ENCODE results near the gene TTC7B.

Gene TTC7B

DNA sequence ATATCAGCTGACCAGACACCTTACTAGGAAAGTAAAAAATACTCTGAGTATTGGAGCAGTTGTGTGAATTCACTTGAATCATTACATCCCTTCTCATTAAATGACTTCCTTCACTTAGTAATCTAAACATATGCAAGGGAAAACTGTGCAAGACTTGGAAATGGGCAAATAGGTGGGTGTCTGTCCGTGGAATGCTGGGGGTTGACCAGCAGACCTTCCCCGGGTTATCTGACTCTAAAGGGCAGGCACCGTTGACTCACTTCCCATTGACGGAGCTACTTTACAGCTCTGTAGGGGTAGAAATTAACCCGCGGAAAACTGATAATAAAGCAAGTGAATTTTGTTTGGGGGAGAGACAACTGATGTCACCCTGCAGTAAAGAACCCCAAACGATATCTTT is 199.3 kb downstream of the TTC7B start:
- no peak for DNase-seq

DNA sequence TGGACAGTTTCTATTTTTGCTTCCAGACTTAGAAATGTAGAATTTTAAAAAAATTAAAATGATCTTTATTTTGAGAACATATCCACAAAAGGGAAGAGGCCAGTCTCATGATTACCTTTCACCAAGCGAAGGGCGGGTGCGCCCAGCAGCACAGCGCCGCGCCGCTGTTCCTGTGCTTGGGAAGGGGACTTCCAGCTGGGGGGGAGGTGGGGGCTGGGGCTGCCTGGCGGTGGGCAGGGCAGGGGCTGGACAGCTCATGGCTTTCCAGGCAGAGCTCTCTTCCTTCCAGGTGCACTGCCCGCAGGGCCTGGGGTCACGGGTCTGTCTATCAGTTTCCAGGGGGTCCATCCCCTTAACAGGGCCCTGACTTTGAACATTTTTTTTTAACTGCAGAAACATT is 199.9 kb downstream of the TTC7B start:
- no peak for DNase-seq

DNA sequence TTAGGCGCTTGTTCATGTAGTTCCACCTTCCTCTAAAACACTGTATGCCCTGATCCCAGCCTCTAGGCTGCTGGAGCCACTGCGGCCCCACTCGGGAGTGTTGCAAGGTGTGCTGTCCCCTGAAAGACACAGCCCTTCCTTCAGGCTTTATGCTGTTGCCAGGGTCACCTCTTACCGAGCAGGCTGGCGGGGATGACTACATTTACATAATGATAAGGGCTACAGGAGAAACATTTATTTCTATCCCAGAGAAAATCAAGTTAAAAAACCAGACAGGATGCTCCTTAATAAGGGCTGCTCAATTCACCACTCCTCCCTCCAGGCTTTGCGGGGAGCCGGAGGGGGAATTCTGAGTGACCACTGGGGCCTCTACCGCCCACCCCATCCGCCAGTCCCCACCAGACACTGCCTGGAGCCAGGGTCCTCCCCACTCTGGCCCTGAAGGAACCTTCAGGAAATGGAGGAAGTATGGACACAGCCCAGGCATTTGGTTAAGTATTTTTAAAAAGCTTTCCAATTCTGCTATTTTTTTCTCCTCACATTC is 200.6 kb downstream of the TTC7B start:
- DNase-seq = peak in 1 of 14 donors; percentile 40

DNA sequence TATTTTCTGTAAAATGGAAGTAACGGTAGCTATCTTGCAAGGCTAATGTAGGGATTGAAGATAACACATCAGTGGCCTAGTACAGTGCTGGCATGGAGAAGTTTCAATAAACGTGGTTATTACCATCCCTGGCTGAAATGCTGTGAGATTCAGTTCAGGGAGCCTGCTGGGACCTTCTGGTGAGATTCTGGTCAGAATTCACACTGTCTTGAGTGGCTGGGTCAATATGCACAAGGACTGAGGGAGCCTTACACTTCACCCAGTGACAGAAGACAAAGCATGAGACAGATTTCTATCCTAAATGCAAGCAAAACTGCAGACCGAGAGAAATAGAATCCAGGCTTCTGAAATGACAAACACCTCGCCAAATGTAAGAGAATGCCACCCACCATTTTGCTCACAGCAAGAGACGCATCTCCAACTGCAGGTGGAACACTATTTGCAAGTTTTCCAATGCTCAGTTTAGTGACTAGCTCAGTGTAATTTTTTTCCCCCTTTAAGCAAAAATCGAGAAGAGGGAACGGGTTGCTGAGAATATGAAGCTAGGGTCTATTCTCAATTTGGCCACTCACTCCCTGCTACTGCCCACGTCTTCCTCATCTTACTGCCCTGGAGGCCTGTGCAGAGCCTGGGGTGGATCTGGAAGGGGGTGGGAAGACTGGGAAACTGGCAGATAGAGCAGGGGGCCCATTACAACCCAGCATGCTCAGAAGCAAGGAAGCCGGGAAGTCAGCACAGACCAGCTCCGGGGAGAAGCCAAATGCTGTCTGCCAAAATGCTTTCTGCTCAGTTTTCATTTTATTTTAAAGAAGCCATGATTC is 201.3 kb downstream of the TTC7B start:
- peak in 1 of 14 donors; percentile 74 for DNase-seq

DNA sequence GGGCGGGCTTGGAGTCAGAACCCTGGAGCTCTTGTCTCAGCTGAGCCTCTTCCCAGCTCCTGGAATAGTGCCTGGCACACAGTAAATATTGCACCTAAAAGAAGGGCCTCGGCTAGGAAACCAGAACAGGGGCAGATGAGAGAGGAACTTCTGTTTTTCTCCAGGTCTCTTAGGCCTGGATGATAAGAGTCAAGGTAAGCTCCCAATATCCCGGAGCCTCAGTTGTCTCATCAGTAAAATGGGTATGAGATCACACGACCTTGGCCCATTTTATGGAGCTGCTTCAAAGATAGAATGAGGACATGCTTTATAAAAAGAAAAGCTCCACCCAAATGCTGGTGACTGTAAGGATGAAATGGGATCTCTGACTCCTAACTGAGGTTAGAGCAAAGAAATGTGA is 202.2 kb downstream of the TTC7B start:
- DNase-seq = no peak

DNA sequence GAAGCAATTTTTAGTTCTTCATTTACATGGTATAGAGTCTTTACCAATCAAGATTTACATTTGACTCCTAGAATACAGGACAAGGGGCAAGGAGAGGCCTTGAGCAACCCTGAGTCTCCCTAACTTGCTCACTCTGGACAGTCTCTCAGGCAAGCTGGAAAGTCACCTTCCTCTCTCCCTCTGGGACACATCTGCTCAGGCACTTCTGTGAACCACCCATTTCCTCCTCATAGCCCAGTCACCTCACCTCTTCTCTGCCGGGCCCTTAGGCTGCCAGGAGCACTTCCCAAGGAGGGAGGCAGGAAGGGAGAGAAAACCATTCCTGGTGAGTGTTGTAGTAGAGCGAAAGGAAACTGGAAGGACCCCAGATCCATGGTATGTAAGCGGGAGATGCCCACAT is 202.8 kb downstream of the TTC7B start:
- no peak for DNase-seq

DNA sequence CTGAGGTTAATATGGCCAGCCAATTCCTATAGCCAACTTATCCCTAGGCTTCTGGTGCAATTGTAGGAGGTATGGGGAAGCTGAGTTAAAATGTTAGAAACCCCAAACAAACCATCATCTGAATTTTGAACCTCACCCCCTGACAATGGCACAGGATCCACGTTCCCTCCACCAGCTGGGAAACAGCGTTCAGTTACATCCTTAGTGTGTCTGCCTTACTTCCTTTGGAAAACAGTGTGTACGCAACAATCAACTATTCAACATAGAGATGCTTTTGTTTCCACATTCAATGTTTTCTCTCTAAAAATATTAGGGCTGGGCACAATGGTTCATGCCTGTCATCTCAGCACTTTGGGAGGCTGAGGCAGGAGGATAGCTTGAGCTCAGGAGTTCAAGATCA is 203.4 kb downstream of the TTC7B start:
- no peak for DNase-seq

DNA sequence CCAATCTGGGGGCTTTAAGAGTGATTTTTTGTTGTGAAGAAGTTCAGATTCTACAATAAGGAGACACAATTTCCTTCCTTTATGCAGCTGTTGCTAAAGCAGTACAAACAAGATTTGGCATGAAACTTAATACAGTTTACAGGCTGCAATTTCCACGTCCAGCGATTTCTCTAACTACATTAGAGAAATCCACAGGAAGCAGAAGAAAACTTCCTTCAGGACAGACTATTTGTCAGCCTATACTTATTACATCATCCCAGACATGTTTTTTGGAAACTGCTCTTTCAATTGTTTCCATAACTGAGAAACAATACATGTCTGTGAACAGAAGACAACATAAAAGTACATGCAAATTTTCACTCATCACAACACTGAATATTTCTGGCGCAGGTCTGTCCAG is 204.3 kb downstream of the TTC7B start:
- no peak for DNase-seq

DNA sequence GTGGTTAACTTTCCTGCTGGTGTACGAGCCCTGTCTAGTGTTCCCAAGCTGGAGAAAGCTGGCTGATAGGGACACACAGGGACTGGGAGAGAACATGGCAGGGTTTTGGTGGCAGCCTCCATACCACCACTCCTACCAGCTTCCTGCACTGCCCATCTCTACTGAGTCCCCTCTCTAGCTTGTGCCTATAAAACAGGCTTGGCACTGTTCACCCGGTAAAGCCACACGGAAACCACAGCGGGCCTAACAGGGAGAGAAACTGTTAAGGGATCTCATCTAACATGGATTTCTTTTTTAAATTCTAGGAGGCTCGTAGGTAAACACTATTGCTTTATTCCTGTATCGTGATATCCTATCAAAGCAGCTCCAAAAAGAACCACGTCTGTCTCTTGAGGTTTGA is 204.7 kb downstream of the TTC7B start:
- DNase-seq = no peak

DNA sequence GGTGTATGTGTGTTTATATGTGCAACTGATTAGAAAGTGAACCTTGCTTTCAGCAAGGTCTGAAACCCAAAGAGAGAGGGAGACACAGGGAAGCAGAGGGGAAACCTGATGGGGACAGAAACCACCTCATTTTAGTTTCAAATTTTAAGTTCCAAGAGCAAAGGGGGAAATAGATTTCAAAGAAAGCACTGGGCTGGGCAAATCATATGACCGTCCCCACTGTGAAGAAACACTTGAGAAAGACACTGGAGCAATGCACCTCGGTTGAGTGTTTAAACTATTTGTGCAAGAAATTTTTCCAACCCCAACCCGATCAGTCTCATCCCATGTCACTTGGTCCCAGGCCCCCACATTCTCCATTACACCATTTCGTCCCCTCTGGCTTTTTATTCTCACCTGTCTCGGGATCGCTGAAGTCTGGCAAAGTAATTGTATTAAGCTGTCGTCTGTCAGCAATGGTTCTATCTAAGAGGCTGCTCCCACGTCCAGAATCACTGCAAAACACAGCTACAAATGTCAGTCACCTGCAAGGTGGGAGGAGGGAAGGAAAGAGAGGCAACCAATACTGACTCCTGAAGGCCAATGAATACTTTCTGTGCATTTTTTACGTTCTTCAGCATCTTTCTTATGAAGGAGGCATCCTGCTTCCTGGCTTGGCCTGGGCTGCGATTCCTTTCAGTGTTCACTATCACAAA is 205.7 kb downstream of the TTC7B start:
- no peak for DNase-seq

DNA sequence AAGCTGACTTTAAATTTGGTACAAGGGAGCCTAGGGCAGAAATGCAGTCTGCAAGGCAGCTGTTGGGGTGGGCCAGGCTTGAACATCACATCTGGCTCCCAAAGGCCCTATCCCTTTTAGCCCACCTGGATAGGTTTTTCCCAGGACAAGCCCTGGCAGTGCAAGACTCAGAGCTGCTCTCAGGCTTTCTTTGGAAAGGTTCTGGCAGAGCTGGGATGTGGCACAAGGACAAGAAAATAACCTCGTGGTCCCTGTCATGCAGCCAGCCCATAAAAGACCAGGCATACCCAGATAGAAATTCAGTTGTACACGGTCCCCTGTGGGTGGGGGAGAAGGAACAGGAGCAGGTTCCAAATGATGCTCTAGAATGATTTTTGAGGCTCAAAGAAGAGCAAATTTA is 206.9 kb downstream of the TTC7B start:
- peak in 2 of 14 donors; percentile 30 to 81 for DNase-seq

DNA sequence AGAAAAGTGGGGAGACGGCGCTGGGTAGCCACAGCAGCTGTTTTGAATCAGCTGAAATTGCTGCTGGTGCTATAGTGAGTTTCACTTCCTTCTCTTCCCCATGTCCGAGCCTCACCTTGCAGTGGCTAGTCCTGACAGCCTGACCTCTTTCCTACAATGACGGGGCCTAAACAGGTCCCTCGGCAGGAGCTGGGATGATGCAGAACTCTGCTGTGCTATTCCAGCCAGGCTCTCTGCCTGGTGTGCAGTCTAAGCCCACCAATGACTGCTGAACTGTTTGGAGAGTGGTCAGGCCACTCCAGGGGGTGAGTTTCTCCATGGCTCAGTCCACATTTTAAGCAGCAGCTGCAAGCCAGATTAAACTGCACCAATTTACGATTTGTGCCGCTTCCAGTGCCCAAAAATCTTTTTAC is 207.3 kb downstream of the TTC7B start:
- DNase-seq = peak in 1 of 14 donors; percentile 28

DNA sequence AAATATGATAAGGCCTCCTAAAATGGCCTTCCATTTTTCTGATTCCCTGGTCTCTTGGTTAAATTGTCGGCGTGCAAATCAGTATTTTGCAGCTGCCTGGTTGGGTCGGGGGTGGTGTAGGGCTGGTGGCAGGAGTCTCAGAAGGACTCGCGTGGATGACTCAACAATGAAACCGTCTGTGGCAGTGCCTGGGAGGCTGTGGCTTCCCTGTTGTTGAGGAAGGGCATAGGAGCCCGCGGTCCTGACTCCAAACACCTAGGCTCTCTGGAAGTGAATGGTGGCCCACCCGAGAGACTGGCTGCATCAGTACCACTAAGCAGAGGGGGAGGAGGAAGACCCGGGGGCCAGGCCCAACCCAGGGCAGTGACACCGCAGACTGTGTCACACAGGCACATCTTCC is 207.9 kb downstream of the TTC7B start:
- DNase-seq = no peak

DNA sequence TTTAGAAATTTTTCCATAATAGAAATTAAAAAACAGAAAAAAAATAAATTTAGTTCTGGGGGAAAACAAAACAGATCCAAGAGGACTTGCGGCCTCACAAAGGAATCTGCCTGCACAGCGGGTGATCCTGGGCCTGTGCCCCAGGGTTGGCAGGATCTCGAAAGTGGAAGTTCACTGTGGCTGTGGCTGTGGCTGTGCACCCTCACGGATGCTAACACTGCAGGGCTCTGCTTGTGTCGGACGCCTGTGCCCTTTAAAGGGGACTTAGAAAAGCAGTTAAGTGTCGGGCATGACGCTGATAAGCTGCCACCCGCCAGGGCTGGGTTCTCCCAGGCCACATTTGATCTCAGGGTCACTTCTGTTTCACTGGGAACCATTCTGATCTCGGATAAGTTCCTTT is 209.1 kb downstream of the TTC7B start:
- peak in 8 of 14 donors; percentile 34 to 88 (median 50) for DNase-seq

DNA sequence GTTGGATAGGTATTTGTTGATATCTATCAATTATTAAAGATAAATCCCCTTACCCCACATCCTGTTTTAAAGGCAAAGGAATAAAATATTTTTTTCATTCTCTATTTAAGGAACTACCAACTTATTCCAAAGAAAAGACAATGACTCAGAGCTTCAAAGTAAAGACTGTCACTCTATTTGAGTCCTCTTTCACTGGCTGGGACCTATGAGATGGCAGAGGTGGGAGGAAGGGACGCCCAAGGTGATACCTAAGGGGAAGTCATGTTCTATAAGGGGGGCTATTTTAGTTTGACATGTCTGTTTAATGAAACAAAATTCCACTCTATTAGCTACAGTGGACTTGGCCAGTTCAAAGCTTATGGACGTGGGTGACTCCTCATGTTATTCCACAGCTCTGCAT is 209.8 kb downstream of the TTC7B start:
- DNase-seq = no peak

DNA sequence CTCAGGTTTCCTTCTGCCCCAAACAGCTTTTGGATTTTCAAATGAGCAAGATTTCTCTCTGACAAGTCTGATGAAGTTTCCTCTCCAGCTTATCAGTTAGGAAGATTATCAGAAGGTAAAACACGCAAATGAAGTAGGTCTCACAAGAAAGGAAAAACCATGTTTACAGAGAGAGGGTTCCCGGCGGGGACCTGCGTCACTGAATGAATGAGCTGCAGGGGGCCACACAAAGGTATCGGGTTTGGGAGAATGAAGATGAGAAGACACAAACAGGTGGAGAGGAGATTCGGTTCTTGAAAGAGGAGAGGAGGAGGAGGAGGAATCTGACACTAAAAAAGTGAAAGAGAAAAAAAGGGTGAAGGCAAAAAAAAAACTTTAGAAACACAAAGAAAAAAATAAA is 210.8 kb downstream of the TTC7B start:
- DNase-seq = no peak

DNA sequence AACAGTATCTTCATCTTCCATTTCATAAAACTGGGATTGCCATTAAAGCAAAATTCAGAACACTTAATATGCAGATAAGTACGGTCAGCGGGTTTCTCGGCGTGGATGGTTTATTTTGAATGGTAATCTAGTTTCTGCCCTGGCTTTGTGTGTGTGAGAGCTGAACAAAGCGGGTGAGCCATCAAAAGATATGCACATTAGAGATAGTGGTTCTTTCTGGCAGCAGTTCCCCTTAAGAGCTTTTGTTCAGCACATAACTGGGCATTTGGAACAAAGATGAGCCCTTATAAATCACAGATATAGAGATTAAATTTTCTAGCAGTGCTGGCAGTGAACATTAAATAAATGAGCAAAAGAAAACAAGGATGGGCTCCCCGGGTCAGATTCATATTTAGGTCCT is 211.9 kb downstream of the TTC7B start:
- no peak for DNase-seq

DNA sequence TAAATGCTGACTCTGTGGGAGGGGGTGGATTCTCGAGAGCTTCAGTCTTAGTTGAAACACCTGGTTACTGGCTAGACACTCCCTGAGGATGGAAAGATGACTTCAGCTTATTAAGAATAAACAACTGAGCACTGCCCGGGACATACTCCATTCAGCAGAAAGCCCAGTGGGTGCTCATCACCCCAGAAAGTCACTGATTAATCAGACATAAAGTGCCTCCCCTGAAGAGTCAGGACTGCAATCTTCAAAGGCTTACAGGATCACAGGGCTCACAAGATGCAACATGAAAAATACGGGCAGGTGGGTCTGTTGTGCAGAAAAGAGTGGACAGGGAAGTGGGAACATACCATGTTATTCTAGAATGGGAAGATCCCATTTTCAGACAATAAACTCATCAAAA is 212.4 kb downstream of the TTC7B start:
- no peak for DNase-seq

DNA sequence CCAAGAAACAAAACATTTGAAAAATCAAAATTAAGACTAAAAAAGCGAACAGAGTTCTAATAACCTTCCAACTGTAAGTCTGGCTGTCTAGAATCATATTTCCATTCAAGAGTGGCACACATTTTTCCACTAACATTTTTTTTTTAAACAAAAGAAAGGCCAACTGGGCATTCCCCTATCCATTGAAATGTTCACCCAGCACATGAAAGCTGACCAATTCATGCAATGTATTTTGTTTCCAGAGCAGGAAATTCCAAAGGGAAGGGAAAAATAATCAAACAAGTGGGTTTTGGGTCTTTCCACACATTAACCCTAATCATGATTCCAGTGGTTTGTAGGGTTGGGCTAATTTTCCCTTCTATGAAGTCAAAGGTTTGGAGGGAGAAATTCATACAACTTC is 212.9 kb downstream of the TTC7B start:
- no peak for DNase-seq

DNA sequence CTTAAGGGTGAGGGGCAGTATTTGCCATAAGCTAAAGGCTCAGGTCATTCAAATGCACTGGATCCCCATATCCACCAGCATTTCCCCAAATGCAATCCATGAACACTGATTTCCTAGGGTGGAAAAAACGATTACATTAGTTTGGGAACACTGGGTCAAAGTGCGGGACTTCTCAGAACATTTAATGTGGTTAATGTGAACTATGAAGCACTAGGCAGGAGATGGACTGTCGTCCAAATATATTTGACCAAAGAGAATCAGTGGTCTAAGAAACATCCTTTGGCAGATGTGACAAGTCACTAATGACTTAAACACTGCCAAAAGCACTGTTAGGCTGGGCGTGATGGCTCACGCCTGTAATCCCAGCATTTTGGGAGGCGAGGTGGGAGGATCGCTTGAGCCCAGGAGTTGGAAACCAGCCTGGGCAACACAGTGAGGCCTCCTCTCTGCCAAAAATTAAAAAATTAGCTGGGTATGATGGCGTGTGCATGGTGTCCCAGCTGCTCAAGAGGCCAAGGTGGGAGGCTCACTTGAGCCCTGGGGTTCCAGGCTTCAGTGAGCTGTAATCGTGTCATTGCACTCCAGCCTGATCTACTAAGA is 214.0 kb downstream of the TTC7B start:
- DNase-seq = peak in 1 of 14 donors; percentile 71

DNA sequence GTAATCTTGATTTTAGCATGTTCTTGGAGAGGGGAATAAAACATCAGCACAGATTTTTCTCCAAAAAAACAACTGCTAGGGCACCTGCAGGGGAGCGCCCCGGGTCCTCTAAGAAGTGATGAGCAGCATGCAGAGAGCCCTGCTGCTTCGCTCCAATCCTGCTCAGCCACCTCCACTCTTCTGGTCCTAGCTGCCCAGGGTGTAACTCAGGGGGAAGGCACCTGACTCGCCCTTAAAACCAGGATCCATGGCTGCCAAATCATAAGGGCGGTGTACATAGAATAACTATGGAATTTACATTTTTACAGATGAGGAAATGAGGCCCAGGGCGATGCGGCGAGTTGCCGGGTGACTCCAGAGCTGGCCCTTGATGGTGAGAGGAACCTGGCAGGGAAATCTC is 214.7 kb downstream of the TTC7B start:
- no peak for DNase-seq

DNA sequence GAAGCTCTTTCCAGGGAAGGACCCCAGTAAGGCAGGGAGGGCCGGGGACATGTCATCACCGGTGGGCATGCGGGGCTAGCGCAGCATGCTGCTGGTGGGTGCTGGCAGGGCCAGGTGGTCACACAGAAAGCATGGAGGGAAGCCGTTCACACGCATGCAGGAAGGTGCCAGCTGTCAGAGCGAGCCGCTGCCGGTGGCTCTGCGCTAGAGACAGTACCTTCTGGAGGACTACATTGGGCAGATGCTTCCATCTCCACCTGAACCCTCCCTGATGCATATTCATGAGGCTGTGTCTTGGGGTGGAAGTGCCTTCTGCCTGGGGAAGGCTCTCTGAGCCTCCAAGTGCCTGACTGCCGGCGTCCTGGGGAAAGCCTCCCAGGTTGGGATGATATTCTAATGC is 215.6 kb downstream of the TTC7B start:
- DNase-seq = peak in 1 of 14 donors; percentile 74

DNA sequence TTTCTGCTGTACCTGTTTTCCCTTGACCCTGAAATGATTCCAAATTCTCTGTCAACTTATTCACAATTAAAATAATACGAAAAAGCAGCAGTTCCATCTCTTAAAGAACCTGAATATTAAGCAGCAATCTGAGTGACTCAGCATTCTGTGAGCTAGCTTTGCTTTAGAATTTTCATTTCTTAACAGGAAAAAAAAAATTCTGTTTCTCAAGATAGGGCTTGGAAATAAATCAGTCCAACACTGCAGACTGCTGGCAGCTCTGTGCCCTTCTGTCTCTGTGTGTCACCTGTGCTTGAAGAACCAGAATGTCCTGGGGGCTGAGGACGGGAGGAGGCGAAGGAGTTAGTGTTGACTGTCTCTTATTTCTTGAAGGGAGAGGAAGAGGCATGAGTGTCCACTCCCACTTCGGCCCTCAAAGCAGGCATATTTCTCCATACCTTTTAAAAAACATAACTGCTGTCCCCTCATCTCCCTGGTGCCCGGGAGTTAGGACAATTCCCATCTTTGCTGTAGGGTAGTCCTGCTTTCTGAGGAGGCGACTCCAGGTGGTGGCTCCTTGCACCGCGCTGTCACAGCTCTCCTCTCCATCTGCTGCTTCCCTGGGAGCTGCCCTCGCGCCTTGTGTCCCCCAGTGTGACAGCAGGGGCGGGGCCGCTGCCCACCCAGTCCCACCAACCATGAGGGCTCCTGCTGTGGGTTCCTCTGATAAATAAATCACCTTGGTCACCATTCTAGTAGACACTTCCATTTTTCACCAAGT is 216.3 kb downstream of the TTC7B start:
- peak in 3 of 14 donors; percentile 27 to 91 (median 31) for DNase-seq

All from C1 segment of cervical spinal cord (tissue), 14 donors.